ENCODE data around the gene ZPLD1. TPM values are rescaled to one million over a fixed set of nuclear protein-coding genes. Genes with fewer than 3 reads are reported as not detected.

The ZPLD1 gene
- 14.2 TPM for total RNA-seq

DNA sequence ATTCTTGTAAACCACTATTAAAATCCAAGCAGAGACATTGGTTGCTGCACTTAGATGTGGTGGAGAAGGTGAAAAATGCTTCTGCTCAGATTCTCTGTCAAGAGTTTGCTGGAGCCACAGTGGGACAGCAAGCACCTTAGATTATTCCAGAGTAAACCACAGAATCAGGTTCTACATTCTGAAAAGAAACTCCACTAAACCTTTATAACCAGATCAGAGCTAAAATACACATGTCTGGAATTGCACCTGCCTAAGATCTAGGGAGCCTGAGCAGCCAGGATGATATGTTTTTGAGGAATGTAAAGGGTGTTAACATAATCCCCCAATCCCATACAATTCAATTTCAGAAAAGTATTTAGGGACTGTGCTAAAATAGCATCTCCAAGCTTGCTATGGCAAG is at the start of gene ZPLD1:
ZPLD1 (plus strand) TSS at position 301 of the 400 bp plus-strand sequence. CDS start 3,473 bp downstream, outside the sequence.
- DNase-seq (ENCODE audit: low spot score), result no peak

- no peak for DNase-seq (ENCODE audit: low spot score)
Measured at GRCh38 chr3:102390171-102390864, 44.5 kb upstream of the ZPLD1 start.

- no peak for DNase-seq (ENCODE audit: low spot score)
Measured at GRCh38 chr3:102390916-102391315, 43.9 kb upstream of the ZPLD1 start.

- DNase-seq (ENCODE audit: low spot score), result no peak
Measured at GRCh38 chr3:102391491-102391890, 43.3 kb upstream of the ZPLD1 start.

DNA sequence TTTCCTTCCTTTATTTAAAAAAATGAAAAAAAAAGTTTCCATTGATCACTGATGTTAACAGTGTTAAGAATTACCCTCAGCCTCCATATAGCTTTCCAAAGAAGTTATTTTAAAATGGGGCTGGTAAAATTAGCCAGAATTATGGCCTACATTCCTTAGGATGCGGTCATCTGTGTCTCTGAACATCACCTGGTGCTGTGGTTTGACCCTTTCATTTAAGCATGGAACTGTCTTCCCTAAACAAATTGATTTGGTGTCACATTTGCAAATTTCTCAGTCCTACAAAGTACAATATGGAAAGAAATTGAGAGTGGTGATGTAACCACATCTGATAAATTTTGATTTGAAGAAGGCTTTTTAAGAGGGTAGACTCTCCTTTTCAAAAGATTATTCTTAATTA is 40.3 kb upstream of the ZPLD1 start:
- no peak for DNase-seq (ENCODE audit: low spot score)

GRCh38 chr3:102398176-102398575 is 36.6 kb upstream of the ZPLD1 start:
- no peak for DNase-seq (ENCODE audit: low spot score)

GRCh38 chr3:102398666-102399065 is 36.1 kb upstream of the ZPLD1 start:
- no peak for DNase-seq (ENCODE audit: low spot score)

DNA sequence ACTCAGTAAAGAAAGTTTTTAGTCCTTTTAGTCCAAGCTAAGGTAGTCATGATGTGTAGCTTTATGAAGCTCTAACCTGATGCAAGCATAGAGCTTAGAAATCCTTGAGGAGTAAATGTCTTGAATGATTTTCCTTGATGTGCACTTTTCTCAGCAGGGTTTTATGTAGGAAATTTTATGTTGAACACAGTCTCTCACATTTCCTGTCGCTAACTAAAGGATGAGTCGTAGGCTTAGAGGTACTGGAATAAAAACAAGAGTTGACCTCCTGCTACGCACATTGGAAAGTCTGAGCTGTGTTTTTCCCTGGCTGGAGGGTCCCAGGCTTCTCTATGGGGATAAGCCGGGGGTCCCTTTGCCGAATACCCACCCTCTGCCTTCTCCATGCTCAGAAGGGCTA is 34.7 kb upstream of the ZPLD1 start:
- no peak for DNase-seq (ENCODE audit: low spot score)

DNA sequence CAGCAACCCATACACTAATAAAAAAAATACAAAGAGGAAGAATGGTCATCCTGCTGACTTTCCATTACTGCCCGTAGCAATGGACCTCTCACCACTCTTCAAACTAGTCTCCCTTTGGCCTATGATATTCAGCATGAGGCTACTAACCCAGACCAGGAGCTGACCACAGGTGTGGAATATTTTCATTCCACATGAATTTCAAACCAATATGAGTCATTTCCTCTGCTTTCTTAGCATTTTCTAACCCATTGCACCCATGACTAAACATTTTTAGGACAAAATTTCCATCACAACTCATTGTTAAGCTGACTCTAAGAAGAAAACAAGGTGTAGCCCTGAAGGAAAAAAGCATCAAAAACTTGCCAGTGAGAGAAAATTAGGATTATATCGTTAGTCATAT is 34.0 kb upstream of the ZPLD1 start:
- no peak for DNase-seq (ENCODE audit: low spot score)

DNA sequence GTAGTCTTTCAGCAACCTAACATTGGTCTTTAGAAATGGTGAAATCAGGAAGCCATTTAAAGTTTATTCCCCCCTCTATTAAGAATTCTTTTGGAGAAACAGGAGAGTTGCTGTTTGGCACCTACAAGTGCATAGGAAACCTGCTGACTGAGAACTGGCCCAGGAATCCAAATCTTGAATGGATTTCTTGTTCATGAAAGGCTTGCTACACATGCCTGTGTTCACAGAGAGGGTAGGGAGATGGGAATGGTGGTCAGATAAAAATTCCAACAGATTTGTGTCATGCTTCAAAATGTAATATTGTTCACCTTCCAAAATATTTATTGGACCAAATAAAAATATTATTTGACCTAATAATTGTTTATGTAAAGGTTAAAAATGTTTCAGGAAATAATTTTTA is 24.2 kb upstream of the ZPLD1 start:
- DNase-seq (ENCODE audit: low spot score), result no peak

GRCh38 chr3:102415553-102415952 is 19.3 kb upstream of the ZPLD1 start:
- no peak for DNase-seq (ENCODE audit: low spot score)

DNA sequence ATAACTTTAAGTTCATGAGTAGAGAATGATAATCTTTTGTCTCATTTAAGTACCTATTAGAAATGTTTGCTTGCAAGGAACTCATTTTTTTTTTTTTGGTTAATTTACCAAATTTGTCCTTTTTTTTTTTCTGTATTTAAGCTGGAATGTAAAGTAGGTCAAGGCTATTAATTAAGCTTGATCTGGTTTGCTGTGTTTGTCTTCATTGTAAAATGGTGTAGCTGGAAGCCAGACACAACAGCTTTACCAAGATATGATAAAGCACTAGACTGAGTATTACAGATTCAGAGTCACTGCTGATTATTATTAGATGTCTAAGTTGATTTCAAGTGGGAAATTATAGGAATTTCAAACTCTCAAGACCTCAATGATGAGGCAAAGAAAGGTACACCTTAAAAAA is 15.0 kb upstream of the ZPLD1 start:
- no peak for DNase-seq (ENCODE audit: low spot score)

GRCh38 chr3:102441832-102442231 is 7.0 kb downstream of the ZPLD1 start:
- no peak for DNase-seq (ENCODE audit: low spot score)

DNA sequence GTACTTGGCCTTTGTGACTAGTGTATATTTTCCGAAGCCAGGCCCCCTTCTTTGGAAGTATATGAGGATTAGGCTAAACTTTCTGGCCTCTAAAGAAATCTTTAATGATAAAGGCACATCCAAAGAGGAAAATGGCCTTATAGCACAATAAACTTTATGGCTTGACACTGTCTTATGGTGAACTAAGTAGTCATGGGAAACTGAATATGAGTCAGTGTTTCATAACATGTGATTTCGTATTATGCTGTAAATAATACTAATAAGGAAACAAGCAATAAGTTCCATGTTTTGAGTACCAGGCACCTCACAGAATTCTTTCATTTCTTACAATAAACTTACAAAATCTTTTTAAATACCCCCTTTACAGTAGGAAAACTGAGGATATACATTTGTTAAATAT is 8.2 kb downstream of the ZPLD1 start:
- no peak for DNase-seq (ENCODE audit: low spot score)

DNA sequence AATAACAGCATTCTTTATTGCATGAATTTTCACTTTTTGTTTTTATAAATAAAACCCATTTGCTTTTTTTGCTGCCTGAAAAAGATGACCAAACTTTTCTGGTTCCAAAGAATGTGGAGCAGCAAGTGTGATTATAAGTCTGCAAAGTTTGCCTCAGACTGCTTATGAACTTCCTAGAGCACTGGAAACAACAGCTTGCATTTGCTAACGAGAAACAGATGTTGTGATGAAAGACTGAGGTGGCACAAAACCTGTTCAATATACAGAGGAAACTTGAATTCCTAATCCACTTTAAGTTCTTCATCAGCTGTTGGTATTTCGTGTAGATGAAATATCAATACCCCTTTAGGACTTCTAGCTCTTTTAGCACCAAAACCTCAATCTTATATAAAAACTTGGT is 9.3 kb downstream of the ZPLD1 start:
- DNase-seq (ENCODE audit: low spot score), result no peak

- no peak for DNase-seq (ENCODE audit: low spot score)
Measured at GRCh38 chr3:102447272-102447671, 12.5 kb downstream of the ZPLD1 start.

GRCh38 chr3:102449341-102449740 is 14.5 kb downstream of the ZPLD1 start:
- DNase-seq (ENCODE audit: low spot score), result no peak

DNA sequence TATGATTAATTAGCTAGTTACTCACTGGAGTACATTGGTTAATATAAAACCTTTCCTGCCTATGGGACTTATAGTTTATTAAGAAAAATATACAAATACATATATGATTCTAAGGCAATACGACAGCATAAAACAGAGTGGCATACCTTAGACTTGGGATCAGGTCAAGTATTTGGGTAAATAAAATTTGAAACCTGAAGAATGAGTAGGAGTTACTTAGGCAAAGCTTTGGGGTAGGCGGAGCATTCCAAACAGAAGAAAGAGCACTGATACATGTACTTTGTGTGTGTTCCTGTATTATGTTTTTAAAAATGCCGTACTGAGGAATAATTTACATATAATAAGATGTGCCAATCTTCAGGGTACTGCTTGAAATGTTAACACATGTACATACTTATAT is 15.1 kb downstream of the ZPLD1 start:
- DNase-seq (ENCODE audit: low spot score), result no peak

DNA sequence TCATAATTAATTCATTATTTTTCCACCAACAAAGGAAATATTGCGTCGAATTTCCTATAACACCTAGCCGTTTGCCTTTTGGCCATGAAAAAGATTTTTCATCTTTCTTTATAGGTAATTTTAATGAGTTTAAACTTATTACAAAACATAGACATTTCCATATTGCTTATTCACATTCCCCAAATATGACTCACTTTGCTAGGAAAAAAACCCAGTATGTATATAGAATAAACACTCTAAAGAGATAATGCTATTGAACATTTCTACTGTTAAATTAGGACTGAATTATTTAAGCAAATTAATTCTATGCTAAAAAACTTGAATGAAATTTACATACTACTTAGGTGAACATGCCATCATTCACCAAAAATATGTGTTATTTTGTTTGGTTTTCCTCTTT is 16.2 kb downstream of the ZPLD1 start:
- no peak for DNase-seq (ENCODE audit: low spot score)

DNA sequence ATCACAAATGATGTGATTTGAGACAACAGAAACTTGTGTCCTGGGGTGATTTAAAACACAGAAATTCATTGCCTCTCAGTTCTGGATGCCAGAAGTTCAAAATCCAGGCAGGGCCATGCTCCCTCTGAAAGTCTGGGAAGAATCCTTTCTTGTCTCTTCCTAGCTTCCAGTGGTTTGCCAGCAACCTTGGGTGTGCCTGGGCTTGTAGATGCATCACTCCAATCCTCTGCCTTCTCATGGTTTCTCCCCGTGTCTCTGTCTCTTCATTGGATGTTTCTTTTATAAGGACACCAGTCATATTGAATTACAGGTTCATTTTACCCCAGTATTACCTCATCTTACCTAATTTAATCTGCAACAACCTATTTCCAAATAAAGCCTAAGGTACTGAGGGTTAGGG is 16.7 kb downstream of the ZPLD1 start:
- no peak for DNase-seq (ENCODE audit: low spot score)

GRCh38 chr3:102454181-102454580 is 19.4 kb downstream of the ZPLD1 start:
- DNase-seq (ENCODE audit: low spot score), result no peak

- no peak for DNase-seq (ENCODE audit: low spot score)
Measured at GRCh38 chr3:102457644-102458043, 22.8 kb downstream of the ZPLD1 start.

DNA sequence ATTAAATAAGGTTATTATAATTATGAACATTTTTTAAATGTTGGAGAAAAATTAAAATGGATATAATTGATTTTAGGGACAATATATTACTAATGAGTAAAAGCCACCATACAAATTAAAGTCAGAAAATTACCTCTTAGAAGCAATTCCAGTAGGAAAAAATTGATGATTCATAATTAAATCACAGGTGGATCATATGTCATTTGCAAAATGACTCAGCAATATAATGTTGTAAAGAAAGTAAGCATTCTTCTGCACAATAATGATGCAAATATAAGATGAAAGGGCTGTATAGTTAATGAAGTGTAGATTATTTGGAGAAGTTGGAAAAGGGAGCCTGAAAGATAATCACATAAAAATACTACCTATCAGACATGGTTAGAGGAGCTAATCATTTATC is 25.8 kb downstream of the ZPLD1 start:
- no peak for DNase-seq (ENCODE audit: low spot score)

- DNase-seq (ENCODE audit: low spot score), result no peak
Measured at GRCh38 chr3:102464261-102464660, 29.4 kb downstream of the ZPLD1 start.
